ENCODE measurements around the gene UNC5B. TPM values are rescaled to one million over a fixed set of nuclear protein-coding genes. Genes with fewer than 3 reads are reported as not detected.

UNC5B gene
- polyA plus RNA-seq, 1 donor (not counting 4 experiments of a cell fraction or from before 2014, with no cell fraction given): 1.1 TPM

GRCh38 chr10:71234004-71234894, 21.9 kb downstream of the UNC5B start:
- no peaks in the 10 kb centered on the region for H3K9me3 ChIP-seq (ENCODE audit: control insufficient read depth, low read depth, low read length)
- FAIRE-seq (no peak), DNase-seq (ENCODE audit: low read depth, low spot score) (no peak)
- H4K20me1 ChIP-seq (ENCODE audit: control insufficient read depth, extremely low read depth, insufficient read depth, low read length): peaks cover 2% of the 10 kb centered on the region
- H3K4me3 ChIP-seq (ENCODE audit: control insufficient read depth in 2 of 3, extremely low read depth in 1 of 3, insufficient read depth in 2 of 3, low read depth in 1 of 3, low read length in 3 of 3): no peak overlapping the region
- dilution Hi-C loops (cut with MboI; ENCODE audit: extremely low pct_ligation_motif_present, low sequenced_read_pairs): no loop called here
- H3K9me1 ChIP-seq (ENCODE audit: control insufficient read depth, extremely low read depth, insufficient read depth, low read length): no peaks in the 10 kb centered on the region
- no peak for TF ChIP-seq EZH2 (IDR thresholded peaks at IDR 0.05; ENCODE audit: low read length)
- TF ChIP-seq CTCF (optimal IDR thresholded peaks at IDR 0.05 in 1 of 3, IDR thresholded peaks at IDR 0.05 in 1 of 3, conservative IDR thresholded peaks at IDR 0.05 in 1 of 3; ENCODE audit: extremely low read depth in 1 of 3, insufficient read depth in 2 of 3, low read length in 3 of 3): no peak
- no peak overlapping the region for H3K27ac ChIP-seq (ENCODE audit: control insufficient read depth, insufficient read depth, low read length)
- H3K9ac ChIP-seq (ENCODE audit: control insufficient read depth, extremely low read depth, insufficient read depth, low read length): no peak overlapping the region
- no peaks in the 10 kb centered on the region for H3K79me2 ChIP-seq (ENCODE audit: control insufficient read depth, insufficient read depth, low read length)
- no peaks in the 10 kb centered on the region for H3K4me1 ChIP-seq (ENCODE audit: control insufficient read depth, extremely low read depth, insufficient read depth, low read length)
- no peaks in the 10 kb centered on the region for H3K36me3 ChIP-seq (ENCODE audit: control insufficient read depth in 2 of 2, extremely low read depth in 1 of 2, insufficient read depth in 2 of 2, low read length in 2 of 2)
- H2AFZ ChIP-seq (ENCODE audit: control insufficient read depth, low read length): no peak overlapping the region
- peaks cover 19% of the 10 kb centered on the region for H3K27me3 ChIP-seq (ENCODE audit: control insufficient read depth, extremely low read depth, insufficient read depth, low read length)
- H3K4me2 ChIP-seq (ENCODE audit: control insufficient read depth, extremely low read depth, insufficient read depth, low read depth, low read length): no peak overlapping the region

GRCh38 chr10:71234970-71235685, 22.8 kb downstream of the UNC5B start:
- H3K9ac ChIP-seq (ENCODE audit: control insufficient read depth, extremely low read depth, insufficient read depth, low read length): no peak overlapping the region
- H3K27me3 ChIP-seq (ENCODE audit: control insufficient read depth, extremely low read depth, insufficient read depth, low read length): peaks cover 14% of the 10 kb centered on the region
- no peak overlapping the region for H3K4me2 ChIP-seq (ENCODE audit: control insufficient read depth, extremely low read depth, insufficient read depth, low read depth, low read length)
- H3K36me3 ChIP-seq (ENCODE audit: control insufficient read depth in 2 of 2, extremely low read depth in 1 of 2, insufficient read depth in 2 of 2, low read length in 2 of 2): no peaks in the 10 kb centered on the region
- H3K27ac ChIP-seq (ENCODE audit: control insufficient read depth, insufficient read depth, low read length): no peak overlapping the region
- dilution Hi-C loops (cut with MboI; ENCODE audit: extremely low pct_ligation_motif_present, low sequenced_read_pairs): no loop called here
- H2AFZ ChIP-seq (ENCODE audit: control insufficient read depth, low read length): no peak overlapping the region
- H3K9me1 ChIP-seq (ENCODE audit: control insufficient read depth, extremely low read depth, insufficient read depth, low read length): no peaks in the 10 kb centered on the region
- H4K20me1 ChIP-seq (ENCODE audit: control insufficient read depth, extremely low read depth, insufficient read depth, low read length): peaks cover 2% of the 10 kb centered on the region
- no peak for DNase-seq (ENCODE audit: low read depth, low spot score)
- H3K9me3 ChIP-seq (ENCODE audit: control insufficient read depth, low read depth, low read length): no peaks in the 10 kb centered on the region
- H3K4me3 ChIP-seq (ENCODE audit: control insufficient read depth in 2 of 3, extremely low read depth in 1 of 3, insufficient read depth in 2 of 3, low read depth in 1 of 3, low read length in 3 of 3): no peak overlapping the region
- TF ChIP-seq CTCF (optimal IDR thresholded peaks at IDR 0.05 in 1 of 3, IDR thresholded peaks at IDR 0.05 in 1 of 3, conservative IDR thresholded peaks at IDR 0.05 in 1 of 3; ENCODE audit: extremely low read depth in 1 of 3, insufficient read depth in 2 of 3, low read length in 3 of 3) (no peak), EZH2 (IDR thresholded peaks at IDR 0.05; ENCODE audit: low read length) (no peak)
- no peaks in the 10 kb centered on the region for H3K4me1 ChIP-seq (ENCODE audit: control insufficient read depth, extremely low read depth, insufficient read depth, low read length)
- no peaks in the 10 kb centered on the region for H3K79me2 ChIP-seq (ENCODE audit: control insufficient read depth, insufficient read depth, low read length)
- no peak for FAIRE-seq
